GM12878 (cell line): ENCODE measurements around the gene HCAR2. TPM values are rescaled to one million over a fixed set of nuclear protein-coding genes. Genes with fewer than 3 reads are reported as not detected.
A peak's percentile ranks its signal among the peaks of the same experiment; 100 is the strongest.
"Not testable (repeated sequence)": the region's sequence is repeated elsewhere in the genome, so short reads cannot be mapped to it uniquely, and the experiment has no call there.

Experiments used
- ATAC-seq: fragments of 200-7000 bp; cut with Tn5 transposase; 3 replicates; pipeline ENCODE4 v1.9.1; 2020; ENCODE audit warnings: mild to moderate bottlenecking, moderate library complexity
- BruUV-seq: library from RNA; stranded (reverse); fragments of 400-500 nt; replicated peaks from 2 replicates; lab custom pipeline; 2021; lab: Mats Ljungman, UMichigan
- CTCF ChIA-PET: fragments of 300-600 bp; sonication (Branson Sonifier 250); formaldehyde crosslinking; extraction: SDS; loops from one replicate; lab custom pipeline; 2021; ENCODE audit warnings: inconsistent platforms; lab: Yijun Ruan, JAX
- POLR2A ChIA-PET: fragments of 350-600 bp; formaldehyde crosslinking; extraction: SDS; loops from one replicate; lab custom pipeline; 2021; ENCODE audit warnings: inconsistent platforms; lab: Charles Lee
- RAD21 ChIA-PET: fragments of 300-600 bp; sonication (Branson Sonifier 250); formaldehyde crosslinking; loops from one replicate; lab custom pipeline; 2023; ENCODE audit warnings: antibody characterized with exemption; ENCODE audit not compliant: unreplicated experiment; lab: Charles Lee
- SMC1A ChIA-PET: fragments of 300-600 bp; sonication (Branson Sonifier 250); formaldehyde crosslinking; loops from one replicate; lab custom pipeline; 2023; ENCODE audit not compliant: unreplicated experiment, uncharacterized antibody; lab: Charles Lee
- DNase-seq: peaks from one replicate; pipeline ENCODE4 v3.0.0-alpha.2; 2011; ENCODE audit warnings: low read depth, low spot score
- FAIRE-seq: peaks from 3 replicates; lab custom pipeline; 2011; peaks lifted over from hg19 to GRCh38; lab: Jason Lieb, UNC
- H2AFZ ChIP-seq: 2 replicates; pipeline ENCODE4 v1.6.0; 2011; ENCODE audit warnings: low read depth, low read length, control low read depth; ENCODE audit not compliant: control insufficient read depth
- H3K27ac ChIP-seq: 2 replicates; pipeline ENCODE4 v1.5.1; 2011; ENCODE audit warnings: control low read depth; ENCODE audit not compliant: control insufficient read depth, insufficient read depth
- H3K27me3 ChIP-seq, 2 experiments: replicated peaks in 1 of 2; 2 replicates each; pipeline versions ENCODE4 v1.6.0 to v1.6.1; 2011; ENCODE audit warnings: low read length in 1 of 2; ENCODE audit not compliant: control insufficient read depth in 2 of 2, insufficient read depth in 2 of 2
- H3K36me3 ChIP-seq, 2 experiments: 2 replicates each; pipeline ENCODE4 v1.5.1; 2011; ENCODE audit warnings: low read length in 1 of 2; ENCODE audit not compliant: control insufficient read depth in 2 of 2, insufficient read depth in 2 of 2
- H3K4me1 ChIP-seq: 2 replicates; pipeline ENCODE4 v1.6.1; 2011; ENCODE audit warnings: mild to moderate bottlenecking, low read length, moderate library complexity, mixed read lengths; ENCODE audit not compliant: control insufficient read depth, insufficient read depth
- H3K4me2 ChIP-seq: 2 replicates; pipeline ENCODE4 v1.6.0; 2011; ENCODE audit warnings: control low read depth; ENCODE audit not compliant: control insufficient read depth, insufficient read depth
- H3K4me3 ChIP-seq: fragments of 200-600 bp; sonication (generic); 2 replicates; pipeline ENCODE4 v1.5.1; 2016
- H3K79me2 ChIP-seq: 2 replicates; pipeline ENCODE4 v1.6.0; 2011; ENCODE audit warnings: low read length; ENCODE audit not compliant: control insufficient read depth, insufficient read depth
- H3K9ac ChIP-seq: 2 replicates; pipeline ENCODE4 v1.8.0; 2011; ENCODE audit warnings: low read length, control low read depth, mixed read lengths; ENCODE audit not compliant: control insufficient read depth, insufficient read depth
- H3K9me3 ChIP-seq: replicated peaks from 3 replicates; pipeline ENCODE4 v1.5.1; 2011; ENCODE audit warnings: mild to moderate bottlenecking, low read length; ENCODE audit not compliant: control insufficient read depth, insufficient read depth
- H4K20me1 ChIP-seq: 2 replicates; pipeline ENCODE4 v1.6.0; 2011; ENCODE audit not compliant: control insufficient read depth, insufficient read depth
- BCL11A ChIP-seq: IDR thresholded peaks from 2 replicates; pipeline ENCODE4 v1.6.1; 2011; ENCODE audit warnings: low read depth, low read length
- E4F1 ChIP-seq: fragments of 450-650 bp; IDR thresholded peaks from 2 replicates; pipeline ENCODE4 v1.6.1; 2018; ENCODE audit warnings: borderline replicate concordance, mild to moderate bottlenecking; ENCODE audit not compliant: partially characterized antibody
- GATAD2B ChIP-seq: fragments of 450-650 bp; conservative IDR thresholded peaks from 2 replicates; pipeline ENCODE4 v1.6.1; 2017; ENCODE audit warnings: low read depth, mild to moderate bottlenecking, moderate library complexity
- JUNB ChIP-seq: IDR thresholded peaks from 2 replicates; pipeline ENCODE4 v1.6.1; 2016; ENCODE audit warnings: antibody characterized with exemption, mild to moderate bottlenecking
- NFYB ChIP-seq: IDR thresholded peaks from 2 replicates; pipeline ENCODE4 v1.6.1; 2011; ENCODE audit warnings: low read depth, mild to moderate bottlenecking, low read length, improper control_type of control experiment, moderate library complexity; ENCODE audit not compliant: insufficient read depth
- RAD51 ChIP-seq: fragments of 450-650 bp; IDR thresholded peaks from 2 replicates; pipeline ENCODE4 v1.6.1; 2016; ENCODE audit warnings: moderate library complexity, mild to moderate bottlenecking, inconsistent platforms
- SMC3 ChIP-seq: IDR thresholded peaks from 2 replicates; pipeline ENCODE4 v1.6.1; 2011; ENCODE audit warnings: low read length, improper control_type of control experiment, borderline replicate concordance
- ZNF207 ChIP-seq: fragments of 450-650 bp; IDR thresholded peaks from 2 replicates; pipeline ENCODE4 v1.6.1; 2014; ENCODE audit warnings: antibody characterized with exemption, mild to moderate bottlenecking, borderline replicate concordance
- WGBS: methylation state at CpG from one replicate; pipeline ENCODE4 v1.1.6; 2016; ENCODE audit warnings: low lambda C conversion rate; ENCODE audit not compliant: insufficient replicate concordance, insufficient coverage; ENCODE audit errors: missing lambda C conversion rate; 5-methylcytosine and 5-hydroxymethylcytosine counted together
- in situ Hi-C: fragments of 300-500 bp; cut with MboI; formaldehyde crosslinking; loops from 9 replicates; pipeline ENCODE4 v1.14.3; 2018; ENCODE audit warnings: mixed read lengths
- intact Hi-C: fragments of 100-400 bp; cut with micrococcal nuclease; formaldehyde crosslinking; loops from one replicate; pipeline ENCODE4 v1.14.2; 2022; ENCODE audit not compliant: unreplicated experiment
- polyA plus RNA-seq, 11 experiments: library from polyadenylated mRNA; depleted of rRNA in 4 of 11; unstranded in 6 of 11; stranded (reverse) in 5 of 11; fragments of >200 nt; fragmentation: Nextera tagmentation in 4 of 11; fragmentation: Illumina TruSeq in 1 of 11; extraction: Ambion mirVana in 4 of 11; extraction: Trizol in 1 of 11; gene quantifications; 1 replicate in 1 of 11; 2 replicates in 10 of 11; pipeline versions ENCODE4 v1.2.1 to v1.2.3, GENCODE V29; 2011 to 2016; ENCODE audit warnings: inconsistent platforms in 2 of 11, missing spikeins in 2 of 11, low read depth in 1 of 11
- total RNA-seq, 4 experiments: library from RNA; depleted of rRNA in 3 of 4; stranded (reverse); fragments of >200 nt in 3 of 4; fragmentation: Illumina TruSeq in 1 of 4; extraction: Trizol in 1 of 4; gene quantifications; 2 replicates each; pipeline versions ENCODE4 v1.2.1 to v1.2.3, GENCODE V29; 2013 to 2021

Gene HCAR2
- total and polyA plus RNA-seq, 10 of the 15 experiments (the other 5 are each of a cell fraction or from before 2014, with no cell fraction given): 0.19 to 0.66 (median 0.35) TPM

GRCh38 chr12:122659579-122659978 lies 43.6 kb downstream of the HCAR2 start:
- no peak overlapping the region for H3K4me2 ChIP-seq
- ChIA-PET POLR2A (no interaction called here), CTCF (interaction anchor here (1.7 kb wide), 1 partner anchor 117 kb away, joined by 4 read pairs; no protein-coding TSS in a partner anchor), RAD21 (interaction anchor here (1.4 kb wide), 1 partner anchor 93 kb away, joined by 3 read pairs; no protein-coding TSS in a partner anchor), SMC1A (interaction anchor here (1.0 kb wide), 1 partner anchor 11 kb away, joined by 3 read pairs; no protein-coding TSS in a partner anchor)
- TF ChIP-seq JUNB (no peak), RAD51 (0 out of 2 replicates have a peak, but pooled peaks have one; percentile 31)
- H3K36me3 ChIP-seq: no peaks in the 10 kb centered on the region
- FAIRE-seq (no peak), DNase-seq (no peak), ATAC-seq (0 out of 3 replicates have a peak, but pooled peaks have one; percentile 18)
- no peak overlapping the region for H3K9ac ChIP-seq
- in situ Hi-C loops: no loop called here
- intact Hi-C loops: no loop called here
- peak overlapping the region; percentile 1; the same call in 1 of the 2 replicates for H2AFZ ChIP-seq
- no peak overlapping the region for H3K4me3 ChIP-seq
- H3K9me3 ChIP-seq: no peaks in the 10 kb centered on the region
- no peaks in the 10 kb centered on the region for H4K20me1 ChIP-seq
- no TSS peak for BruUV-seq
- WGBS: 99% methylated on average over 6 of the region's 6 CpGs
- H3K79me2 ChIP-seq: no peaks in the 10 kb centered on the region
- H3K27me3 ChIP-seq: no peaks in the 10 kb centered on the region
- peaks cover 4% of the 10 kb centered on the region; the same call in 1 of the 2 replicates for H3K4me1 ChIP-seq
- H3K27ac ChIP-seq: no peak overlapping the region

GRCh38 chr12:122656298-122656697 lies 46.9 kb downstream of the HCAR2 start:
- FAIRE-seq (peak; percentile 41), DNase-seq (no peak), ATAC-seq (no peak)
- Histone ChIP-seq H2AFZ (no peak overlapping the region), H3K4me3 (no peak overlapping the region), H3K4me2 (no peak overlapping the region), H3K27ac (no peak overlapping the region), H3K9me3 (no peaks in the 10 kb centered on the region), H3K36me3 (no peaks in the 10 kb centered on the region), H3K4me1 (peaks cover 4% of the 10 kb centered on the region; the same call in 1 of the 2 replicates), H4K20me1 (no peaks in the 10 kb centered on the region), H3K79me2 (no peaks in the 10 kb centered on the region), H3K9ac (no peak overlapping the region), H3K27me3 (no peaks in the 10 kb centered on the region)
- intact Hi-C loops (no loop called here), in situ Hi-C loops (no loop called here)
- ChIA-PET POLR2A (no interaction called here), CTCF (no interaction called here), SMC1A (no interaction called here), RAD21 (interaction anchor here (1.4 kb wide), 1 partner anchor 71 kb away, joined by 3 read pairs; no protein-coding TSS in a partner anchor)
- TF ChIP-seq GATAD2B (no peak), ZNF207 (no peak), SMC3 (no peak), E4F1 (no peak), NFYB (no peak), BCL11A (no peak)
- WGBS: 70% methylated on average over 3 of the region's 3 CpGs
- no TSS peak for BruUV-seq

GRCh38 chr12:122653291-122653690 lies 49.9 kb downstream of the HCAR2 start:
- CTCF ChIA-PET, FAIRE-seq: not testable (repeated sequence)

More at GRCh38 chr12:122653291-122653690, 49.9 kb downstream of the HCAR2 start:
- H3K4me3 ChIP-seq, H3K9ac ChIP-seq, H4K20me1 ChIP-seq, in situ Hi-C loops, POLR2A ChIA-PET, H3K4me2 ChIP-seq, BruUV-seq, H3K27ac ChIP-seq, DNase-seq, SMC1A ChIA-PET, H3K36me3 ChIP-seq, H2AFZ ChIP-seq, H3K9me3 ChIP-seq, H3K4me1 ChIP-seq, RAD21 ChIA-PET, ATAC-seq, H3K79me2 ChIP-seq, intact Hi-C loops, H3K27me3 ChIP-seq: not testable (repeated sequence)
- 97% methylated on average over 8 of the region's 8 CpGs for WGBS
